H9 (cell line): ENCODE results near the gene ESRP2. TPM values are rescaled to one million over a fixed set of nuclear protein-coding genes. Genes with fewer than 3 reads are reported as not detected.

ENCODE experiments used
- DNase-seq: peaks from one replicate; pipeline ENCODE4 v3.0.0-alpha.2; 2017
- H2AFZ ChIP-seq: one replicate; pipeline ENCODE4 v1.6.1; 2013; ENCODE audit warnings: mild to moderate bottlenecking, low read length, control low read depth, moderate library complexity
- H2AK5ac ChIP-seq: 2 replicates; pipeline ENCODE4 v1.6.1; 2013; ENCODE audit warnings: low read length, control low read depth, mixed read lengths; ENCODE audit not compliant: insufficient read length
- H2BK120ac ChIP-seq: one replicate; pipeline ENCODE4 v1.6.1; 2013; ENCODE audit warnings: low read depth, mild to moderate bottlenecking, low read length, control low read depth, inconsistent platforms; ENCODE audit not compliant: poor library complexity, severe bottlenecking
- H2BK12ac ChIP-seq: 2 replicates; pipeline ENCODE4 v1.6.1; 2013; ENCODE audit warnings: low read length, control low read depth, mixed read lengths, low read depth; ENCODE audit not compliant: insufficient read length
- H2BK15ac ChIP-seq: 2 replicates; pipeline ENCODE4 v1.6.1; 2013; ENCODE audit warnings: low read depth, low read length, control low read depth
- H2BK20ac ChIP-seq: one replicate; pipeline ENCODE4 v1.6.1; 2013; ENCODE audit warnings: low read depth, mild to moderate bottlenecking, low read length, control low read depth, inconsistent platforms; ENCODE audit not compliant: poor library complexity, severe bottlenecking
- H2BK5ac ChIP-seq: 2 replicates; pipeline ENCODE4 v1.6.1; 2013; ENCODE audit warnings: low read length, control low read depth, mixed read lengths; ENCODE audit not compliant: insufficient read length
- H3K14ac ChIP-seq: 2 replicates; pipeline ENCODE4 v1.6.1; 2013; ENCODE audit warnings: low read length, control low read depth; ENCODE audit not compliant: insufficient read depth
- H3K18ac ChIP-seq: 2 replicates; pipeline ENCODE4 v1.6.1; 2013; ENCODE audit warnings: low read depth, mild to moderate bottlenecking, mixed read lengths, low read length, control low read depth; ENCODE audit not compliant: insufficient read length
- H3K23ac ChIP-seq: 2 replicates; pipeline ENCODE4 v1.6.1; 2013; ENCODE audit warnings: low read length, control low read depth, mixed read lengths, low read depth; ENCODE audit not compliant: insufficient read length
- H3K23me2 ChIP-seq: 2 replicates; pipeline ENCODE4 v1.6.1; 2013; ENCODE audit warnings: low read depth, mild to moderate bottlenecking, mixed read lengths, low read length, control low read depth; ENCODE audit not compliant: insufficient read length, poor library complexity, severe bottlenecking
- H3K27ac ChIP-seq: 2 replicates; pipeline ENCODE4 v1.5.1; 2013; ENCODE audit warnings: low read length, control low read depth, mixed read lengths, low read depth; ENCODE audit not compliant: insufficient read length
- H3K27me3 ChIP-seq: 2 replicates; pipeline ENCODE4 v1.6.1; 2013; ENCODE audit warnings: low read length, control low read depth, inconsistent platforms; ENCODE audit not compliant: insufficient read depth
- H3K4ac ChIP-seq: 2 replicates; pipeline ENCODE4 v1.6.1; 2013; ENCODE audit warnings: low read depth, mild to moderate bottlenecking, control low read depth, inconsistent platforms, low read length, moderate library complexity
- H3K4me1 ChIP-seq: 2 replicates; pipeline ENCODE4 v1.6.1; 2013; ENCODE audit warnings: low read length, control low read depth, inconsistent platforms; ENCODE audit not compliant: insufficient read depth
- H3K4me2 ChIP-seq: 2 replicates; pipeline ENCODE4 v1.6.1; 2013; ENCODE audit warnings: low read length, control low read depth, mixed read lengths; ENCODE audit not compliant: insufficient read length, insufficient read depth
- H3K56ac ChIP-seq: 2 replicates; pipeline ENCODE4 v1.6.1; 2013; ENCODE audit warnings: low read depth, mild to moderate bottlenecking, mixed read lengths, low read length, control low read depth; ENCODE audit not compliant: insufficient read length
- H3K79me1 ChIP-seq: 2 replicates; pipeline ENCODE4 v1.6.1; 2013; ENCODE audit warnings: low read depth, mild to moderate bottlenecking, moderate library complexity, low read length, control low read depth, inconsistent platforms; ENCODE audit not compliant: insufficient read depth, poor library complexity, severe bottlenecking
- H3K79me2 ChIP-seq: 2 replicates; pipeline ENCODE4 v1.6.1; 2013; ENCODE audit warnings: low read length, control low read depth, inconsistent platforms; ENCODE audit not compliant: insufficient read depth
- H3K9ac ChIP-seq: 2 replicates; pipeline ENCODE4 v1.6.1; 2013; ENCODE audit warnings: low read length, control low read depth, mixed read lengths; ENCODE audit not compliant: insufficient read length; ENCODE audit errors: extremely low read depth
- H3K9me3 ChIP-seq: one replicate; pipeline ENCODE4 v1.6.1; 2013; ENCODE audit warnings: low read depth, low read length, inconsistent platforms; ENCODE audit not compliant: control insufficient read depth
- H3T11ph ChIP-seq: one replicate; pipeline ENCODE4 v1.6.1; 2013; ENCODE audit warnings: mild to moderate bottlenecking, low read length, control low read depth, inconsistent platforms
- H4K20me1 ChIP-seq: one replicate; pipeline ENCODE4 v1.6.1; 2013; ENCODE audit not compliant: control insufficient read depth, insufficient read length, insufficient read depth
- H4K5ac ChIP-seq: 2 replicates; pipeline ENCODE4 v1.6.1; 2013; ENCODE audit warnings: low read depth, mild to moderate bottlenecking, mixed read lengths, low read length, control low read depth; ENCODE audit not compliant: insufficient read length
- H4K8ac ChIP-seq: replicated peaks from 2 replicates; pipeline ENCODE4 v1.6.1; 2013; ENCODE audit warnings: low read length, control low read depth, mixed read lengths, low read depth; ENCODE audit not compliant: insufficient read length
- H4K91ac ChIP-seq: 2 replicates; pipeline ENCODE4 v1.6.1; 2013; ENCODE audit warnings: low read depth, mild to moderate bottlenecking, moderate library complexity, mixed read lengths, low read length, control low read depth; ENCODE audit not compliant: insufficient read length
- H3K27ac Mint-ChIP-seq, 3 experiments: 2 replicates in 2 of 3; 3 replicates in 1 of 3; pipeline ENCODE4 v1.8.0; 2020 to 2021; ENCODE audit warnings: mixed read lengths in 3 of 3, mild to moderate bottlenecking in 1 of 3, moderate library complexity in 1 of 3
- H3K27me3 Mint-ChIP-seq: 2 replicates; pipeline ENCODE4 v1.8.0; 2021; ENCODE audit warnings: low read depth, mild to moderate bottlenecking, moderate library complexity, mixed read lengths
- H3K36me3 Mint-ChIP-seq, 3 experiments: 2 replicates in 2 of 3; 3 replicates in 1 of 3; pipeline ENCODE4 v1.8.0; 2020 to 2021; ENCODE audit warnings: low read depth in 3 of 3, mixed read lengths in 3 of 3; ENCODE audit not compliant: insufficient read depth in 1 of 3
- H3K4me1 Mint-ChIP-seq, 2 experiments: 2 replicates each; pipeline ENCODE4 v1.8.0; 2020; ENCODE audit warnings: mixed read lengths in 2 of 2
- H3K4me3 Mint-ChIP-seq, 2 experiments: 2 replicates in 1 of 2; 3 replicates in 1 of 2; pipeline ENCODE4 v1.8.0; 2020 to 2021; ENCODE audit warnings: mild to moderate bottlenecking in 2 of 2, mixed read lengths in 2 of 2, moderate library complexity in 1 of 2
- H3K9me3 Mint-ChIP-seq, 2 experiments: 2 replicates in 1 of 2; 3 replicates in 1 of 2; pipeline ENCODE4 v1.8.0; 2020; ENCODE audit warnings: mild to moderate bottlenecking in 2 of 2, mixed read lengths in 2 of 2, moderate library complexity in 1 of 2
- WGBS: extraction: QIAGEN DNeasy Blood & Tissue Kit; methylation state at CpG from one replicate; pipeline ENCODE4 v1.1.7; 2013; ENCODE audit warnings: missing lambda C conversion rate, low lambda C conversion rate, mixed read lengths; ENCODE audit not compliant: insufficient read length; ENCODE audit errors: extremely low coverage; 5-methylcytosine and 5-hydroxymethylcytosine counted together
- total RNA-seq: library from RNA; stranded (reverse); gene quantifications from 2 replicates; pipeline ENCODE4 v1.2.1, GENCODE V29; 2021
- TF ChIP-seq, protein P1 (sequence below): fragments of 200-600 bp; sonication (generic); conservative IDR thresholded peaks from 3 replicates; pipeline ENCODE4 v1.8.0; 2021; ENCODE audit warnings: antibody characterized with exemption, mild to moderate bottlenecking

Gene ESRP2
- total RNA-seq, 1 experiment from 2014 or later, result 59.5 TPM

- no peak overlapping the region for H3K4me3 Mint-ChIP-seq
Observed at GRCh38 chr16:68247932-68248331, 12.0 kb upstream of the ESRP2 start.

More at GRCh38 chr16:68247932-68248331, 12.0 kb upstream of the ESRP2 start:
- Mint-ChIP-seq H3K36me3 (peaks cover 1 to 13% (median 7%) of the 10 kb centered on the region in 3 experiments; a peak in 5 of 7 replicates), H3K27me3 (peaks cover 18% of the 10 kb centered on the region), H3K4me1 (peaks cover 15 to 16% of the 10 kb centered on the region in 2 experiments), H3K27ac (no peak overlapping the region), H3K9me3 (no peaks in the 10 kb centered on the region)
- H2BK15ac ChIP-seq, result no peak overlapping the region
- H3K23me2 ChIP-seq, result peaks cover 11% of the 10 kb centered on the region
- TF ChIP-seq, protein P1, sequence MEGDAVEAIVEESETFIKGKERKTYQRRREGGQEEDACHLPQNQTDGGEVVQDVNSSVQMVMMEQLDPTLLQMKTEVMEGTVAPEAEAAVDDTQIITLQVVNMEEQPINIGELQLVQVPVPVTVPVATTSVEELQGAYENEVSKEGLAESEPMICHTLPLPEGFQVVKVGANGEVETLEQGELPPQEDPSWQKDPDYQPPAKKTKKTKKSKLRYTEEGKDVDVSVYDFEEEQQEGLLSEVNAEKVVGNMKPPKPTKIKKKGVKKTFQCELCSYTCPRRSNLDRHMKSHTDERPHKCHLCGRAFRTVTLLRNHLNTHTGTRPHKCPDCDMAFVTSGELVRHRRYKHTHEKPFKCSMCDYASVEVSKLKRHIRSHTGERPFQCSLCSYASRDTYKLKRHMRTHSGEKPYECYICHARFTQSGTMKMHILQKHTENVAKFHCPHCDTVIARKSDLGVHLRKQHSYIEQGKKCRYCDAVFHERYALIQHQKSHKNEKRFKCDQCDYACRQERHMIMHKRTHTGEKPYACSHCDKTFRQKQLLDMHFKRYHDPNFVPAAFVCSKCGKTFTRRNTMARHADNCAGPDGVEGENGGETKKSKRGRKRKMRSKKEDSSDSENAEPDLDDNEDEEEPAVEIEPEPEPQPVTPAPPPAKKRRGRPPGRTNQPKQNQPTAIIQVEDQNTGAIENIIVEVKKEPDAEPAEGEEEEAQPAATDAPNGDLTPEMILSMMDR, result no peak
- H4K20me1 ChIP-seq, result no peaks in the 10 kb centered on the region
- no peak overlapping the region for H2BK5ac ChIP-seq
- H3K79me1 ChIP-seq, result no peaks in the 10 kb centered on the region
- H4K91ac ChIP-seq, result no peak overlapping the region
- no peak overlapping the region for H2AK5ac ChIP-seq
- H3K23ac ChIP-seq, result no peak overlapping the region
- H4K5ac ChIP-seq, result no peak overlapping the region
- no peaks in the 10 kb centered on the region for H3K4me1 ChIP-seq
- no peak overlapping the region for H3K4ac ChIP-seq
- H3K56ac ChIP-seq, result no peak overlapping the region
- no peak overlapping the region for H2AFZ ChIP-seq
- no peaks in the 10 kb centered on the region for H3K79me2 ChIP-seq
- DNase-seq, result no peak
- H2BK20ac ChIP-seq, result no peak overlapping the region
- no peak overlapping the region for H4K8ac ChIP-seq
- no peak overlapping the region for H3T11ph ChIP-seq
- no peak overlapping the region for H3K18ac ChIP-seq
- no peak overlapping the region for H3K14ac ChIP-seq
- H2BK12ac ChIP-seq, result no peak overlapping the region
- H3K9ac ChIP-seq, result no peak overlapping the region
- no peak overlapping the region for H3K4me2 ChIP-seq
- H2BK120ac ChIP-seq, result no peak overlapping the region
- H3K27me3 ChIP-seq, result no peaks in the 10 kb centered on the region; the same call in 1 of the 2 replicates
- no peaks in the 10 kb centered on the region for H3K9me3 ChIP-seq
- no peak overlapping the region for H3K27ac ChIP-seq
- WGBS, result no CpG with 5 or more reads among the region's 4 CpGs
